SK-N-SH (cell line): ENCODE results near the gene TRIM8. TPM values are rescaled to one million over a fixed set of nuclear protein-coding genes. Genes with fewer than 3 reads are reported as not detected.

Experiments
- CTCF ChIA-PET: fragments of 300-600, 350-600 bp; formaldehyde crosslinking; extraction: SDS; loops from one replicate; lab custom pipeline; 2021; lab: Yijun Ruan, JAX
- POLR2A ChIA-PET: fragments of 350-600 bp; sonication (Branson Sonifier 250); formaldehyde crosslinking; extraction: SDS; loops from one replicate; lab custom pipeline; 2020; ENCODE audit warnings: antibody characterized with exemption, inconsistent platforms; lab: Yijun Ruan, JAX
- DNase-seq: peaks from one replicate; pipeline ENCODE4 v3.0.0; 2012
- H2AFZ ChIP-seq: fragments of 200-600 bp; sonication (generic); 2 replicates; pipeline ENCODE4 v1.8.1; 2016; ENCODE audit warnings: antibody characterized with exemption, mild to moderate bottlenecking, low read depth
- H3F3A ChIP-seq: fragments of 200-600 bp; sonication (generic); replicated peaks from 2 replicates; pipeline ENCODE3; 2016; ENCODE audit warnings: antibody characterized with exemption, mild to moderate bottlenecking; ENCODE audit not compliant: insufficient read depth
- H3K27ac ChIP-seq, 2 experiments: fragments of 200-500 bp in 1 of 2; fragments of 200-600 bp in 1 of 2; sonication (Bioruptor generic) in 1 of 2; sonication (generic), shearing (Covaris generic) in 1 of 2; 2 replicates each; pipeline versions ENCODE4 v1.5.1 to v1.6.1; 2014 to 2016; ENCODE audit warnings: low read depth in 2 of 2, inconsistent platforms in 1 of 2, low read length in 1 of 2, mild to moderate bottlenecking in 1 of 2, mixed read lengths in 1 of 2
- H3K27me3 ChIP-seq: fragments of 200-600 bp; sonication (generic), shearing (Covaris generic); 2 replicates; pipeline ENCODE4 v1.6.1; 2016; ENCODE audit warnings: mixed run types; ENCODE audit not compliant: insufficient read depth
- H3K36me3 ChIP-seq, 2 experiments: fragments of 200-500 bp in 1 of 2; fragments of 200-600 bp in 1 of 2; sonication (Bioruptor generic) in 1 of 2; sonication (generic) in 1 of 2; replicated peaks in 1 of 2; 2 replicates each; pipeline versions ENCODE3 to v1.5.1; 2014 to 2016; ENCODE audit warnings: low read length in 1 of 2, mild to moderate bottlenecking in 1 of 2; ENCODE audit not compliant: insufficient read depth in 2 of 2, control insufficient read depth in 1 of 2
- H3K4me1 ChIP-seq, 2 experiments: fragments of 200-500 bp in 1 of 2; fragments of 200-600 bp in 1 of 2; sonication (Bioruptor generic) in 1 of 2; sonication (generic), shearing (Covaris generic) in 1 of 2; 2 replicates each; pipeline versions ENCODE4 v1.5.1 to v1.6.1; 2014 to 2016; ENCODE audit warnings: low read depth in 1 of 2, low read length in 1 of 2, mixed run types in 1 of 2; ENCODE audit not compliant: insufficient read depth in 2 of 2, control insufficient read depth in 1 of 2
- H3K4me2 ChIP-seq: fragments of 200-600 bp; sonication (generic), shearing (Covaris generic); 2 replicates; pipeline ENCODE4 v1.6.1; 2017; ENCODE audit warnings: mixed run types
- H3K4me3 ChIP-seq, 2 experiments: fragments of 200-500 bp in 1 of 2; fragments of 200-600 bp in 1 of 2; sonication (Bioruptor generic) in 1 of 2; sonication (generic), shearing (Covaris generic) in 1 of 2; 2 replicates each; pipeline versions ENCODE4 v1.5.1 to v1.8.1; 2014 to 2016; ENCODE audit warnings: low read depth in 2 of 2, inconsistent platforms in 1 of 2, low read length in 1 of 2, mild to moderate bottlenecking in 1 of 2, mixed read lengths in 1 of 2, moderate library complexity in 1 of 2
- H3K79me2 ChIP-seq: fragments of 200-600 bp; sonication (generic); 2 replicates; pipeline ENCODE4 v1.8.1; 2017; ENCODE audit warnings: mild to moderate bottlenecking; ENCODE audit not compliant: insufficient read depth
- H3K9ac ChIP-seq: fragments of 200-600 bp; sonication (generic); 2 replicates; pipeline ENCODE4 v1.6.1; 2017; ENCODE audit warnings: mixed run types
- H3K9me2 ChIP-seq: fragments of 200-600 bp; sonication (generic); 2 replicates; pipeline ENCODE4 v1.6.1; 2017; ENCODE audit warnings: mixed run types
- H3K9me3 ChIP-seq: fragments of 200-600 bp; sonication (generic); 2 replicates; pipeline ENCODE4 v1.6.1; 2017; ENCODE audit warnings: mixed run types, mild to moderate bottlenecking, moderate library complexity
- H4K20me1 ChIP-seq: fragments of 200-600 bp; sonication (generic); 2 replicates; pipeline ENCODE4 v1.6.1; 2017; ENCODE audit warnings: mild to moderate bottlenecking, mixed run types; ENCODE audit not compliant: insufficient read depth
- CHD2 ChIP-seq: fragments of 150-350 bp; IDR thresholded peaks from 2 replicates; pipeline ENCODE4 v1.6.1; 2018; ENCODE audit warnings: low read length; ENCODE audit not compliant: partially characterized antibody
- CTCF ChIP-seq: fragments of 200-600 bp; sonication (generic); IDR thresholded peaks from 2 replicates; pipeline ENCODE4 v1.6.1; 2017; ENCODE audit warnings: antibody characterized with exemption, mild to moderate bottlenecking, moderate library complexity
- EP300 ChIP-seq, 2 experiments: IDR thresholded peaks; 2 replicates each; pipeline versions ENCODE4 v1.4.0 to v1.6.1; 2012; ENCODE audit warnings: borderline replicate concordance in 1 of 2, low read depth in 1 of 2, low read length in 1 of 2
- GABPA ChIP-seq: IDR thresholded peaks from 2 replicates; pipeline ENCODE4 v1.4.0; 2012; ENCODE audit warnings: low read depth, mild to moderate bottlenecking
- JUND ChIP-seq: IDR thresholded peaks from 2 replicates; pipeline ENCODE4 v1.4.0; 2012
- MAX ChIP-seq: IDR thresholded peaks from 2 replicates; pipeline ENCODE4 v1.4.0; 2012; ENCODE audit warnings: low read depth
- MXI1 ChIP-seq: IDR thresholded peaks from 2 replicates; pipeline ENCODE4 v1.6.1; 2012; ENCODE audit warnings: mild to moderate bottlenecking, low read depth, low read length, improper control_type of control experiment
- PBX3 ChIP-seq: IDR thresholded peaks from 2 replicates; pipeline ENCODE4; 2012
- POLR2AphosphoS5 ChIP-seq: IDR thresholded peaks from 2 replicates; pipeline ENCODE4 v1.6.1; 2012; ENCODE audit warnings: low read depth, low read length
- RCOR1 ChIP-seq: fragments of 150-350 bp; IDR thresholded peaks from 2 replicates; pipeline ENCODE4 v1.6.1; 2017; ENCODE audit warnings: antibody characterized with exemption, low read length
- TCF12 ChIP-seq: IDR thresholded peaks from 2 replicates; pipeline ENCODE4 v1.4.0; 2012
- WGBS: methylation state at CpG from one replicate; pipeline ENCODE4 v1.1.6; 2017; ENCODE audit warnings: low lambda C conversion rate; 5-methylcytosine and 5-hydroxymethylcytosine counted together
- polyA plus RNA-seq, 3 experiments: library from polyadenylated mRNA; depleted of rRNA; stranded (reverse); fragments of >200 nt; gene quantifications; 2 replicates each; pipeline ENCODE4 v1.2.3, GENCODE V29; 2012

TRIM8 gene
- polyA plus RNA-seq, 1 of the 3 experiments (the other 2 are of a cell fraction), result 108 TPM

- 0 out of 2 replicates have a peak, but pooled peaks have one; percentile 3 for TF ChIP-seq PBX3
- no peak for TF ChIP-seq CHD2
- TF ChIP-seq, all 33 proteins: peak for 10
Measured at GRCh38 chr10:102645741-102646609, 1.7 kb downstream of the TRIM8 start (continued).

GRCh38 chr10:102646610-102647442, 2.5 kb downstream of the TRIM8 start:
- peaks cover 68% of the 10 kb centered on the region for H4K20me1 ChIP-seq
- no peak overlapping the region for H2AFZ ChIP-seq
- peaks cover 89% of the 10 kb centered on the region for H3K79me2 ChIP-seq
- no peaks in the 10 kb centered on the region for H3K27me3 ChIP-seq
- ChIA-PET POLR2A (interaction anchor here (0.5 to 3.5 kb wide), 4 partner anchors 9 to 883 kb away, joined by 3 to 33 read pairs (median 14); no protein-coding TSS in a partner anchor), CTCF (interaction anchor here (0.7 to 4.7 kb wide), 6 partner anchors 12 to 142 kb away, joined by 3 to 56 read pairs (median 16); partner anchors contain the start of gene SUFU)
- peaks cover 21% of the 10 kb centered on the region for H3F3A ChIP-seq
- TF ChIP-seq MAX, result 0 out of 2 replicates have a peak, but pooled peaks have one; percentile 2
- peak; percentile 36; the same call in 1 of the 2 replicates for TF ChIP-seq MXI1
- no peak; the same call in 1 of the 2 replicates for TF ChIP-seq TCF12
- peak; percentile 61 for TF ChIP-seq POLR2AphosphoS5
- peak; percentile 9; the same call in 1 of the 2 replicates for TF ChIP-seq PBX3
- no peak for TF ChIP-seq RCOR1
- TF ChIP-seq GABPA, result no peak
- no peak for TF ChIP-seq CTCF
- no peak for TF ChIP-seq EP300 (IDR thresholded peaks at IDR 0.05; ENCODE audit: borderline replicate concordance in 1 of 2, low read depth in 1 of 2, low read length in 1 of 2)
- TF ChIP-seq JUND, result no peak
- peaks cover 28 to 52% of the 10 kb centered on the region in 2 experiments; a peak in 3 of 4 replicates for H3K4me1 ChIP-seq
- H3K9ac ChIP-seq, result peak overlapping the region; percentile 99
- peak overlapping the region; percentile 92 to 93 for H3K27ac ChIP-seq
- WGBS, result 55% methylated on average over 17 of the region's 18 CpGs
- H3K36me3 ChIP-seq, result peaks cover 4 to 6% of the 10 kb centered on the region in 2 experiments
- peak overlapping the region; percentile 56 to 99 for H3K4me3 ChIP-seq
- no peaks in the 10 kb centered on the region for H3K9me2 ChIP-seq
- peak overlapping the region; percentile 96 for H3K4me2 ChIP-seq
- no peaks in the 10 kb centered on the region for H3K9me3 ChIP-seq
- DNase-seq, result peak; percentile 73
